Duodenal mucosa (tissue), 2 donors: ENCODE data around the gene NBEA.

ENCODE experiments used
- H3K27ac ChIP-seq: one replicate; pipeline ENCODE4 v1.7.0; 2013; ENCODE audit warnings: low read depth, low read length
- H3K27me3 ChIP-seq, 2 donors: one replicate each; pipeline ENCODE4 v1.7.0; 2013; ENCODE audit warnings: low read length in 2 of 2, control low read depth in 1 of 2; ENCODE audit not compliant: insufficient read depth in 2 of 2, control insufficient read depth in 1 of 2
- H3K36me3 ChIP-seq, 2 donors: one replicate each; pipeline ENCODE4 v1.7.0; 2013; ENCODE audit warnings: low read length in 2 of 2, control low read depth in 1 of 2; ENCODE audit not compliant: insufficient read depth in 2 of 2, control insufficient read depth in 1 of 2
- H3K4me1 ChIP-seq, 2 donors: one replicate each; pipeline ENCODE4 v1.7.0; 2013; ENCODE audit warnings: low read length in 2 of 2, control low read depth in 1 of 2; ENCODE audit not compliant: insufficient read depth in 2 of 2, control insufficient read depth in 1 of 2
- H3K4me3 ChIP-seq, 2 donors: one replicate each; pipeline ENCODE4 v1.7.0; 2013; ENCODE audit warnings: low read length in 2 of 2, low read depth in 1 of 2
- H3K9ac ChIP-seq, 2 donors: one replicate each; pipeline ENCODE4 v1.7.0; 2013; ENCODE audit warnings: low read length in 2 of 2, low read depth in 1 of 2
- H3K9me3 ChIP-seq, 2 donors: one replicate each; pipeline ENCODE4 v1.7.0; 2013; ENCODE audit warnings: low read length in 2 of 2, control low read depth in 1 of 2; ENCODE audit not compliant: control insufficient read depth in 1 of 2

Gene NBEA

GRCh38 chr13:35598790-35599369 lies 656.8 kb downstream of the NBEA start:
- no peak overlapping the region for H3K27ac ChIP-seq
- H3K9ac ChIP-seq = no peak overlapping the region

GRCh38 chr13:35599384-35599783 lies 657.3 kb downstream of the NBEA start:
- Histone ChIP-seq H3K9me3 (no peaks in the 10 kb centered on the region), H3K27me3 (no peaks in the 10 kb centered on the region), H3K36me3 (no peaks in the 10 kb centered on the region), H3K9ac (no peak overlapping the region), H3K4me3 (no peak overlapping the region), H3K27ac (no peak overlapping the region), H3K4me1 (no peaks in the 10 kb centered on the region)

More at GRCh38 chr13:35598790-35599369, 656.8 kb downstream of the NBEA start:
- no peaks in the 10 kb centered on the region for H3K36me3 ChIP-seq
- no peaks in the 10 kb centered on the region for H3K9me3 ChIP-seq
- no peak overlapping the region for H3K4me3 ChIP-seq
- no peaks in the 10 kb centered on the region for H3K27me3 ChIP-seq
- H3K4me1 ChIP-seq = no peaks in the 10 kb centered on the region

GRCh38 chr13:35600137-35600536 lies 658.1 kb downstream of the NBEA start:
- Histone ChIP-seq H3K9me3 (no peaks in the 10 kb centered on the region), H3K4me1 (no peaks in the 10 kb centered on the region), H3K36me3 (no peaks in the 10 kb centered on the region), H3K27me3 (no peaks in the 10 kb centered on the region), H3K9ac (no peak overlapping the region), H3K27ac (no peak overlapping the region), H3K4me3 (no peak overlapping the region)

GRCh38 chr13:35603593-35604285 lies 661.7 kb downstream of the NBEA start:
- H3K4me3 ChIP-seq = no peak overlapping the region

GRCh38 chr13:35614666-35615065 lies 672.6 kb downstream of the NBEA start:
- Histone ChIP-seq H3K9ac (no peak overlapping the region), H3K27ac (no peak overlapping the region), H3K36me3 (no peaks in the 10 kb centered on the region), H3K27me3 (no peaks in the 10 kb centered on the region), H3K4me1 (no peaks in the 10 kb centered on the region), H3K4me3 (no peak overlapping the region), H3K9me3 (no peaks in the 10 kb centered on the region)

More at GRCh38 chr13:35603593-35604285, 661.7 kb downstream of the NBEA start:
- H3K27ac ChIP-seq = no peak overlapping the region
- no peaks in the 10 kb centered on the region for H3K4me1 ChIP-seq
- no peak overlapping the region for H3K9ac ChIP-seq
- H3K36me3 ChIP-seq = no peaks in the 10 kb centered on the region
- no peaks in the 10 kb centered on the region for H3K27me3 ChIP-seq
- H3K9me3 ChIP-seq = no peaks in the 10 kb centered on the region

GRCh38 chr13:35617420-35617819 lies 675.4 kb downstream of the NBEA start:
- H3K36me3 ChIP-seq = no peaks in the 10 kb centered on the region
- H3K4me1 ChIP-seq = no peaks in the 10 kb centered on the region

GRCh38 chr13:35618565-35619083 lies 676.6 kb downstream of the NBEA start:
- no peak overlapping the region for H3K27ac ChIP-seq
- H3K9ac ChIP-seq = no peak overlapping the region
- H3K4me1 ChIP-seq = no peaks in the 10 kb centered on the region
- no peak overlapping the region for H3K4me3 ChIP-seq
- H3K36me3 ChIP-seq = no peaks in the 10 kb centered on the region
- H3K9me3 ChIP-seq = no peaks in the 10 kb centered on the region
- H3K27me3 ChIP-seq = no peaks in the 10 kb centered on the region

More at GRCh38 chr13:35617420-35617819, 675.4 kb downstream of the NBEA start:
- no peak overlapping the region for H3K27ac ChIP-seq
- no peaks in the 10 kb centered on the region for H3K9me3 ChIP-seq
- no peak overlapping the region for H3K9ac ChIP-seq
- no peak overlapping the region for H3K4me3 ChIP-seq
- no peaks in the 10 kb centered on the region for H3K27me3 ChIP-seq

- Histone ChIP-seq H3K36me3 (no peaks in the 10 kb centered on the region), H3K27ac (no peak overlapping the region), H3K9me3 (no peaks in the 10 kb centered on the region), H3K4me1 (no peaks in the 10 kb centered on the region), H3K9ac (no peak overlapping the region), H3K27me3 (no peaks in the 10 kb centered on the region), H3K4me3 (no peak overlapping the region)
These were observed 679.9 kb downstream of the NBEA start for GRCh38 chr13:35621989-35622388.

GRCh38 chr13:35629026-35629425 lies 687.0 kb downstream of the NBEA start:
- H3K4me1 ChIP-seq = no peaks in the 10 kb centered on the region

GRCh38 chr13:35630551-35631275 lies 688.6 kb downstream of the NBEA start:
- no peak overlapping the region for H3K27ac ChIP-seq
- no peak overlapping the region for H3K4me3 ChIP-seq
- no peaks in the 10 kb centered on the region for H3K9me3 ChIP-seq
- no peak overlapping the region for H3K9ac ChIP-seq
- H3K4me1 ChIP-seq = no peaks in the 10 kb centered on the region
- H3K36me3 ChIP-seq = no peaks in the 10 kb centered on the region
- H3K27me3 ChIP-seq = no peaks in the 10 kb centered on the region

More at GRCh38 chr13:35629026-35629425, 687.0 kb downstream of the NBEA start:
- no peaks in the 10 kb centered on the region for H3K36me3 ChIP-seq
- H3K9me3 ChIP-seq = no peaks in the 10 kb centered on the region
- no peak overlapping the region for H3K9ac ChIP-seq
- no peak overlapping the region for H3K27ac ChIP-seq
- no peaks in the 10 kb centered on the region for H3K27me3 ChIP-seq
- H3K4me3 ChIP-seq = no peak overlapping the region
